B cell (primary cell): ENCODE measurements around the gene THBS3.

Source experiments
- EZH2 ChIP-seq: IDR thresholded peaks from 2 replicates; pipeline ENCODE4 v1.6.1; 2012; ENCODE audit warnings: borderline replicate concordance, low read depth, mild to moderate bottlenecking, moderate library complexity, low read length; ENCODE audit not compliant: insufficient read depth, poor library complexity, severe bottlenecking
- TF ChIP-seq, protein P1 (sequence below): fragments of 200-600 bp; IDR thresholded peaks from one replicate; pipeline ENCODE4 v1.8.0; 2022; ENCODE audit warnings: antibody characterized with exemption, mild to moderate bottlenecking

GRCh38 chr1:155184351-155184811 lies 23.3 kb downstream of the THBS3 start:
- TF ChIP-seq, protein P1, sequence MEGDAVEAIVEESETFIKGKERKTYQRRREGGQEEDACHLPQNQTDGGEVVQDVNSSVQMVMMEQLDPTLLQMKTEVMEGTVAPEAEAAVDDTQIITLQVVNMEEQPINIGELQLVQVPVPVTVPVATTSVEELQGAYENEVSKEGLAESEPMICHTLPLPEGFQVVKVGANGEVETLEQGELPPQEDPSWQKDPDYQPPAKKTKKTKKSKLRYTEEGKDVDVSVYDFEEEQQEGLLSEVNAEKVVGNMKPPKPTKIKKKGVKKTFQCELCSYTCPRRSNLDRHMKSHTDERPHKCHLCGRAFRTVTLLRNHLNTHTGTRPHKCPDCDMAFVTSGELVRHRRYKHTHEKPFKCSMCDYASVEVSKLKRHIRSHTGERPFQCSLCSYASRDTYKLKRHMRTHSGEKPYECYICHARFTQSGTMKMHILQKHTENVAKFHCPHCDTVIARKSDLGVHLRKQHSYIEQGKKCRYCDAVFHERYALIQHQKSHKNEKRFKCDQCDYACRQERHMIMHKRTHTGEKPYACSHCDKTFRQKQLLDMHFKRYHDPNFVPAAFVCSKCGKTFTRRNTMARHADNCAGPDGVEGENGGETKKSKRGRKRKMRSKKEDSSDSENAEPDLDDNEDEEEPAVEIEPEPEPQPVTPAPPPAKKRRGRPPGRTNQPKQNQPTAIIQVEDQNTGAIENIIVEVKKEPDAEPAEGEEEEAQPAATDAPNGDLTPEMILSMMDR = no peak
- TF ChIP-seq EZH2 = no peak
